Neural cell (in vitro differentiated cells): ENCODE measurements around the gene IFIT2.

Experiments
- CTCF ChIP-seq: fragments of 450-650 bp; IDR thresholded peaks from 2 replicates; pipeline ENCODE4 v1.5.1; 2014; ENCODE audit warnings: antibody characterized with exemption, mild to moderate bottlenecking, moderate library complexity; ENCODE audit not compliant: poor library complexity, severe bottlenecking
- EP300 ChIP-seq: fragments of 450-650 bp; conservative IDR thresholded peaks from 2 replicates; pipeline ENCODE4 v1.6.1; 2014; ENCODE audit warnings: antibody characterized with exemption, mild to moderate bottlenecking, moderate library complexity; ENCODE audit not compliant: poor library complexity, severe bottlenecking
- MXI1 ChIP-seq: fragments of 450-650 bp; conservative IDR thresholded peaks from 2 replicates; pipeline ENCODE4 v1.6.1; 2014; ENCODE audit warnings: antibody characterized with exemption, mild to moderate bottlenecking; ENCODE audit not compliant: poor library complexity, severe bottlenecking
- POLR2AphosphoS5 ChIP-seq: IDR thresholded peaks from 2 replicates; pipeline ENCODE4 v1.6.1; 2012
- RAD21 ChIP-seq: fragments of 450-650 bp; conservative IDR thresholded peaks from 2 replicates; pipeline ENCODE4 v1.6.1; 2014; ENCODE audit warnings: antibody characterized with exemption, mild to moderate bottlenecking, moderate library complexity
- SMC3 ChIP-seq: fragments of 450-650 bp; conservative IDR thresholded peaks from 2 replicates; pipeline ENCODE4 v1.6.1; 2014; ENCODE audit warnings: antibody characterized with exemption, mild to moderate bottlenecking, moderate library complexity; ENCODE audit not compliant: poor library complexity
- TAF1 ChIP-seq: IDR thresholded peaks from 2 replicates; pipeline ENCODE4 v1.6.1; 2012; ENCODE audit warnings: low read depth
- TF ChIP-seq, protein P1 (sequence below): IDR thresholded peaks from 2 replicates; pipeline ENCODE4 v1.6.1; 2012; ENCODE audit warnings: borderline replicate concordance

DNA sequence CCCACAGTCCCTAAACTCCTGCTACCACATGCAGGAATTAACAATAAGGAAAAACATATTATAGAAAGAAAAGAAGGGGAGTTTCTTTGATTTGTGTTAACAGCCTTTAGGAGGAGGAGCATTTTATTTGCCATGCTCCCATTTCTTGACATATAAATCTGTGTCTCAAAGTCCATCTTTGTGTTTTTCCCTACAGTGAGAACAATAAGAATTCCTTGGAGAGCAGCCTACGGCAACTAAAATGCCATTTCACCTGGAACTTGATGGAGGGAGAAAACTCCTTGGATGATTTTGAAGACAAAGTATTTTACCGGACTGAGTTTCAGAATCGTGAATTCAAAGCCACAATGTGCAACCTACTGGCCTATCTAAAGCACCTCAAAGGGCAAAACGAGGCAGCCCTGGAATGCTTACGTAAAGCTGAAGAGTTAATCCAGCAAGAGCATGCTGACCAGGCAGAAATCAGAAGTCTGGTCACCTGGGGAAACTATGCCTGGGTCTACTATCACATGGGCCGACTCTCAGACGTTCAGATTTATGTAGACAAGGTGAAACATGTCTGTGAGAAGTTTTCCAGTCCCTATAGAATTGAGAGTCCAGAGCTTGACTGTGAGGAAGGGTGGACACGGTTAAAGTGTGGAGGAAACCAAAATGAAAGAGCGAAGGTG is 4.1 kb downstream of the IFIT2 start:
- TF ChIP-seq CTCF (no peak), EP300 (no peak), TAF1 (no peak), RAD21 (no peak), SMC3 (no peak), MXI1 (no peak), POLR2AphosphoS5 (no peak)
- TF ChIP-seq, protein P1, sequence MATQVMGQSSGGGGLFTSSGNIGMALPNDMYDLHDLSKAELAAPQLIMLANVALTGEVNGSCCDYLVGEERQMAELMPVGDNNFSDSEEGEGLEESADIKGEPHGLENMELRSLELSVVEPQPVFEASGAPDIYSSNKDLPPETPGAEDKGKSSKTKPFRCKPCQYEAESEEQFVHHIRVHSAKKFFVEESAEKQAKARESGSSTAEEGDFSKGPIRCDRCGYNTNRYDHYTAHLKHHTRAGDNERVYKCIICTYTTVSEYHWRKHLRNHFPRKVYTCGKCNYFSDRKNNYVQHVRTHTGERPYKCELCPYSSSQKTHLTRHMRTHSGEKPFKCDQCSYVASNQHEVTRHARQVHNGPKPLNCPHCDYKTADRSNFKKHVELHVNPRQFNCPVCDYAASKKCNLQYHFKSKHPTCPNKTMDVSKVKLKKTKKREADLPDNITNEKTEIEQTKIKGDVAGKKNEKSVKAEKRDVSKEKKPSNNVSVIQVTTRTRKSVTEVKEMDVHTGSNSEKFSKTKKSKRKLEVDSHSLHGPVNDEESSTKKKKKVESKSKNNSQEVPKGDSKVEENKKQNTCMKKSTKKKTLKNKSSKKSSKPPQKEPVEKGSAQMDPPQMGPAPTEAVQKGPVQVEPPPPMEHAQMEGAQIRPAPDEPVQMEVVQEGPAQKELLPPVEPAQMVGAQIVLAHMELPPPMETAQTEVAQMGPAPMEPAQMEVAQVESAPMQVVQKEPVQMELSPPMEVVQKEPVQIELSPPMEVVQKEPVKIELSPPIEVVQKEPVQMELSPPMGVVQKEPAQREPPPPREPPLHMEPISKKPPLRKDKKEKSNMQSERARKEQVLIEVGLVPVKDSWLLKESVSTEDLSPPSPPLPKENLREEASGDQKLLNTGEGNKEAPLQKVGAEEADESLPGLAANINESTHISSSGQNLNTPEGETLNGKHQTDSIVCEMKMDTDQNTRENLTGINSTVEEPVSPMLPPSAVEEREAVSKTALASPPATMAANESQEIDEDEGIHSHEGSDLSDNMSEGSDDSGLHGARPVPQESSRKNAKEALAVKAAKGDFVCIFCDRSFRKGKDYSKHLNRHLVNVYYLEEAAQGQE, result no peak
